SK-N-SH treated with all-trans-retinoic acid at 6 μM for 48 hours (cell line): Measurements from ENCODE around the gene PHF21B.

Source experiments
- ATAC-seq: fragments of 200-7000 bp; cut with Tn5 transposase; 3 replicates; pipeline ENCODE4 v1.9.1; 2020; ENCODE audit warnings: mild to moderate bottlenecking, moderate library complexity
- ARNTL ChIP-seq: fragments of 450-650 bp; formaldehyde crosslinking; IDR thresholded peaks from 2 replicates; pipeline ENCODE4 v1.5.0; 2020; ENCODE audit warnings: low read depth, mild to moderate bottlenecking, moderate library complexity, borderline replicate concordance
- BACH2 ChIP-seq: fragments of 250-450 bp; sonication (Bioruptor Pico); IDR thresholded peaks from 2 replicates; pipeline ENCODE4 v1.9.0; 2021; ENCODE audit warnings: mild to moderate bottlenecking, borderline replicate concordance
- CREB5 ChIP-seq: fragments of 250-450 bp; sonication (Bioruptor Pico); IDR thresholded peaks from 2 replicates; pipeline ENCODE4 v1.5.1; 2020; ENCODE audit warnings: low read depth, mild to moderate bottlenecking, moderate library complexity
- CSDC2 ChIP-seq: fragments of 250-450 bp; sonication (Bioruptor Pico); IDR thresholded peaks from 2 replicates; pipeline ENCODE4 v1.5.0; 2020; ENCODE audit warnings: mild to moderate bottlenecking, moderate library complexity
- CSRNP3 ChIP-seq: fragments of 250-450 bp; sonication (Bioruptor Pico); IDR thresholded peaks from 2 replicates; pipeline ENCODE4 v1.5.1; 2021; ENCODE audit warnings: mild to moderate bottlenecking, moderate library complexity
- ESRRG ChIP-seq: fragments of 250-450 bp; sonication (Bioruptor Pico); IDR thresholded peaks from 2 replicates; pipeline ENCODE4 v1.6.1; 2021; ENCODE audit warnings: mild to moderate bottlenecking
- GLIS3 ChIP-seq: fragments of 250-450 bp; sonication (Bioruptor Pico); IDR thresholded peaks from 2 replicates; pipeline ENCODE4 v1.5.0; 2020; ENCODE audit warnings: mild to moderate bottlenecking, moderate library complexity
- ISL1 ChIP-seq: fragments of 250-450 bp; sonication (Bioruptor Pico); IDR thresholded peaks from 2 replicates; pipeline ENCODE4 v2.1.2; 2022; ENCODE audit warnings: mild to moderate bottlenecking, moderate library complexity
- OSR1 ChIP-seq: fragments of 250-450 bp; sonication (Bioruptor Pico); IDR thresholded peaks from 2 replicates; pipeline ENCODE4 v1.8.0; 2022; ENCODE audit warnings: moderate library complexity, mild to moderate bottlenecking, inconsistent platforms
- PATZ1 ChIP-seq: fragments of 250-450 bp; sonication (Bioruptor Pico); IDR thresholded peaks from 2 replicates; pipeline ENCODE4 v1.8.0; 2020; ENCODE audit warnings: mild to moderate bottlenecking, moderate library complexity, borderline replicate concordance
- POU6F1 ChIP-seq: fragments of 250-450 bp; sonication (Bioruptor Pico); IDR thresholded peaks from 2 replicates; pipeline ENCODE4 v1.8.0; 2021; ENCODE audit warnings: low read depth, mild to moderate bottlenecking, moderate library complexity, borderline replicate concordance
- PPARA ChIP-seq: fragments of 250-450 bp; sonication (Bioruptor Pico); IDR thresholded peaks from 2 replicates; pipeline ENCODE4 v1.5.0; 2020; ENCODE audit warnings: mild to moderate bottlenecking, borderline replicate concordance
- RARB ChIP-seq: fragments of 250-450 bp; sonication (Bioruptor Pico); IDR thresholded peaks from 2 replicates; pipeline ENCODE4 v1.8.0; 2021; ENCODE audit warnings: mild to moderate bottlenecking, moderate library complexity
- TCF4 ChIP-seq: fragments of 250-450 bp; sonication (Bioruptor Pico); IDR thresholded peaks from 2 replicates; pipeline ENCODE4 v1.8.0; 2021; ENCODE audit warnings: mild to moderate bottlenecking, moderate library complexity, borderline replicate concordance
- ZFP3 ChIP-seq: fragments of 250-450 bp; sonication (Bioruptor Pico); IDR thresholded peaks from 2 replicates; pipeline ENCODE4 v1.5.0; 2020; ENCODE audit warnings: mild to moderate bottlenecking, moderate library complexity
- ZFP30 ChIP-seq: fragments of 450-650 bp; formaldehyde crosslinking; IDR thresholded peaks from 2 replicates; pipeline ENCODE4 v1.5.0; 2022; ENCODE audit warnings: mild to moderate bottlenecking, moderate library complexity
- ZNF565 ChIP-seq: fragments of 450-650 bp; formaldehyde crosslinking; conservative IDR thresholded peaks from 2 replicates; pipeline ENCODE4 v1.5.0; 2020; ENCODE audit warnings: low read depth, mild to moderate bottlenecking, moderate library complexity
- ZNF70 ChIP-seq: fragments of 450-650 bp; formaldehyde crosslinking; IDR thresholded peaks from 2 replicates; pipeline ENCODE4 v1.5.0; 2020; ENCODE audit warnings: mild to moderate bottlenecking, moderate library complexity
- ZNF8 ChIP-seq: fragments of 450-650 bp; formaldehyde crosslinking; IDR thresholded peaks from 2 replicates; pipeline ENCODE4 v1.5.0; 2020; ENCODE audit warnings: mild to moderate bottlenecking, moderate library complexity

The PHF21B gene

GRCh38 chr22:44846726-44847275 is 163.0 kb downstream of the PHF21B start:
- TF ChIP-seq ZFP30 (CRISPR knock-in tag) (no peak), CSDC2 (CRISPR knock-in tag) (no peak), RARB (CRISPR knock-in tag) (no peak), CSRNP3 (CRISPR knock-in tag) (no peak), GLIS3 (CRISPR knock-in tag) (no peak), PATZ1 (no peak), PPARA (CRISPR knock-in tag) (no peak), BACH2 (CRISPR knock-in tag) (no peak), ZNF8 (CRISPR knock-in tag) (no peak), ZNF565 (no peak), ZFP3 (CRISPR knock-in tag) (no peak), ARNTL (no peak), POU6F1 (CRISPR knock-in tag) (no peak), ZNF70 (CRISPR knock-in tag) (no peak), OSR1 (CRISPR knock-in tag) (no peak)
- no peak for ATAC-seq

- no peak for ATAC-seq
These were observed 163.7 kb downstream of the PHF21B start for GRCh38 chr22:44845796-44846720.

More at GRCh38 chr22:44845796-44846720, 163.7 kb downstream of the PHF21B start:
- no peak for TF ChIP-seq CSDC2 (CRISPR knock-in tag)
- TF ChIP-seq ISL1: no peak
- TF ChIP-seq TCF4 (CRISPR knock-in tag): no peak
- TF ChIP-seq CREB5 (CRISPR knock-in tag): no peak
- TF ChIP-seq PATZ1: no peak
- TF ChIP-seq CSRNP3 (CRISPR knock-in tag): no peak
- TF ChIP-seq ZNF565: no peak
- TF ChIP-seq ZFP3 (CRISPR knock-in tag): no peak
- no peak for TF ChIP-seq OSR1 (CRISPR knock-in tag)
- no peak for TF ChIP-seq ZNF70 (CRISPR knock-in tag)
- TF ChIP-seq ARNTL: no peak
- no peak for TF ChIP-seq RARB (CRISPR knock-in tag)
- TF ChIP-seq ESRRG (CRISPR knock-in tag): no peak
